NCI-H1417 (cell line): ENCODE data around the gene CDKN2AIP.

Experiments
- DNase-seq, 3 experiments: peaks; one replicate each; lab custom pipeline; 2025; lab: John Stamatoyannopoulos, UW

Gene CDKN2AIP

GRCh38 chr4:183495184-183495583 is 50.7 kb downstream of the CDKN2AIP start:
- no peak for DNase-seq
